H9 (cell line): ENCODE data around the gene NR2C1. TPM values are rescaled to one million over a fixed set of nuclear protein-coding genes. Genes with fewer than 3 reads are reported as not detected.

Experiments used
- DNase-seq: peaks from one replicate; pipeline ENCODE4 v3.0.0-alpha.2; 2017
- H2AFZ ChIP-seq: one replicate; pipeline ENCODE4 v1.6.1; 2013; ENCODE audit warnings: mild to moderate bottlenecking, low read length, control low read depth, moderate library complexity
- H2AK5ac ChIP-seq: 2 replicates; pipeline ENCODE4 v1.6.1; 2013; ENCODE audit warnings: low read length, control low read depth, mixed read lengths; ENCODE audit not compliant: insufficient read length
- H2BK120ac ChIP-seq: one replicate; pipeline ENCODE4 v1.6.1; 2013; ENCODE audit warnings: low read depth, mild to moderate bottlenecking, low read length, control low read depth, inconsistent platforms; ENCODE audit not compliant: poor library complexity, severe bottlenecking
- H2BK12ac ChIP-seq: 2 replicates; pipeline ENCODE4 v1.6.1; 2013; ENCODE audit warnings: low read length, control low read depth, mixed read lengths, low read depth; ENCODE audit not compliant: insufficient read length
- H2BK15ac ChIP-seq: 2 replicates; pipeline ENCODE4 v1.6.1; 2013; ENCODE audit warnings: low read depth, low read length, control low read depth
- H2BK20ac ChIP-seq: one replicate; pipeline ENCODE4 v1.6.1; 2013; ENCODE audit warnings: low read depth, mild to moderate bottlenecking, low read length, control low read depth, inconsistent platforms; ENCODE audit not compliant: poor library complexity, severe bottlenecking
- H2BK5ac ChIP-seq: 2 replicates; pipeline ENCODE4 v1.6.1; 2013; ENCODE audit warnings: low read length, control low read depth, mixed read lengths; ENCODE audit not compliant: insufficient read length
- H3K14ac ChIP-seq: 2 replicates; pipeline ENCODE4 v1.6.1; 2013; ENCODE audit warnings: low read length, control low read depth; ENCODE audit not compliant: insufficient read depth
- H3K18ac ChIP-seq: 2 replicates; pipeline ENCODE4 v1.6.1; 2013; ENCODE audit warnings: low read depth, mild to moderate bottlenecking, mixed read lengths, low read length, control low read depth; ENCODE audit not compliant: insufficient read length
- H3K23ac ChIP-seq: 2 replicates; pipeline ENCODE4 v1.6.1; 2013; ENCODE audit warnings: low read length, control low read depth, mixed read lengths, low read depth; ENCODE audit not compliant: insufficient read length
- H3K23me2 ChIP-seq: 2 replicates; pipeline ENCODE4 v1.6.1; 2013; ENCODE audit warnings: low read depth, mild to moderate bottlenecking, mixed read lengths, low read length, control low read depth; ENCODE audit not compliant: insufficient read length, poor library complexity, severe bottlenecking
- H3K27ac ChIP-seq: 2 replicates; pipeline ENCODE4 v1.5.1; 2013; ENCODE audit warnings: low read length, control low read depth, mixed read lengths, low read depth; ENCODE audit not compliant: insufficient read length
- H3K27me3 ChIP-seq: 2 replicates; pipeline ENCODE4 v1.6.1; 2013; ENCODE audit warnings: low read length, control low read depth, inconsistent platforms; ENCODE audit not compliant: insufficient read depth
- H3K4ac ChIP-seq: 2 replicates; pipeline ENCODE4 v1.6.1; 2013; ENCODE audit warnings: low read depth, mild to moderate bottlenecking, control low read depth, inconsistent platforms, low read length, moderate library complexity
- H3K4me1 ChIP-seq: 2 replicates; pipeline ENCODE4 v1.6.1; 2013; ENCODE audit warnings: low read length, control low read depth, inconsistent platforms; ENCODE audit not compliant: insufficient read depth
- H3K4me2 ChIP-seq: 2 replicates; pipeline ENCODE4 v1.6.1; 2013; ENCODE audit warnings: low read length, control low read depth, mixed read lengths; ENCODE audit not compliant: insufficient read length, insufficient read depth
- H3K56ac ChIP-seq: 2 replicates; pipeline ENCODE4 v1.6.1; 2013; ENCODE audit warnings: low read depth, mild to moderate bottlenecking, mixed read lengths, low read length, control low read depth; ENCODE audit not compliant: insufficient read length
- H3K79me1 ChIP-seq: 2 replicates; pipeline ENCODE4 v1.6.1; 2013; ENCODE audit warnings: low read depth, mild to moderate bottlenecking, moderate library complexity, low read length, control low read depth, inconsistent platforms; ENCODE audit not compliant: insufficient read depth, poor library complexity, severe bottlenecking
- H3K79me2 ChIP-seq: 2 replicates; pipeline ENCODE4 v1.6.1; 2013; ENCODE audit warnings: low read length, control low read depth, inconsistent platforms; ENCODE audit not compliant: insufficient read depth
- H3K9ac ChIP-seq: 2 replicates; pipeline ENCODE4 v1.6.1; 2013; ENCODE audit warnings: low read length, control low read depth, mixed read lengths; ENCODE audit not compliant: insufficient read length; ENCODE audit errors: extremely low read depth
- H3K9me3 ChIP-seq: one replicate; pipeline ENCODE4 v1.6.1; 2013; ENCODE audit warnings: low read depth, low read length, inconsistent platforms; ENCODE audit not compliant: control insufficient read depth
- H3T11ph ChIP-seq: one replicate; pipeline ENCODE4 v1.6.1; 2013; ENCODE audit warnings: mild to moderate bottlenecking, low read length, control low read depth, inconsistent platforms
- H4K20me1 ChIP-seq: one replicate; pipeline ENCODE4 v1.6.1; 2013; ENCODE audit not compliant: control insufficient read depth, insufficient read length, insufficient read depth
- H4K5ac ChIP-seq: 2 replicates; pipeline ENCODE4 v1.6.1; 2013; ENCODE audit warnings: low read depth, mild to moderate bottlenecking, mixed read lengths, low read length, control low read depth; ENCODE audit not compliant: insufficient read length
- H4K8ac ChIP-seq: replicated peaks from 2 replicates; pipeline ENCODE4 v1.6.1; 2013; ENCODE audit warnings: low read length, control low read depth, mixed read lengths, low read depth; ENCODE audit not compliant: insufficient read length
- H4K91ac ChIP-seq: 2 replicates; pipeline ENCODE4 v1.6.1; 2013; ENCODE audit warnings: low read depth, mild to moderate bottlenecking, moderate library complexity, mixed read lengths, low read length, control low read depth; ENCODE audit not compliant: insufficient read length
- H3K27ac Mint-ChIP-seq, 3 experiments: 2 replicates in 2 of 3; 3 replicates in 1 of 3; pipeline ENCODE4 v1.8.0; 2020 to 2021; ENCODE audit warnings: mixed read lengths in 3 of 3, mild to moderate bottlenecking in 1 of 3, moderate library complexity in 1 of 3
- H3K27me3 Mint-ChIP-seq: 2 replicates; pipeline ENCODE4 v1.8.0; 2021; ENCODE audit warnings: low read depth, mild to moderate bottlenecking, moderate library complexity, mixed read lengths
- H3K36me3 Mint-ChIP-seq, 3 experiments: 2 replicates in 2 of 3; 3 replicates in 1 of 3; pipeline ENCODE4 v1.8.0; 2020 to 2021; ENCODE audit warnings: low read depth in 3 of 3, mixed read lengths in 3 of 3; ENCODE audit not compliant: insufficient read depth in 1 of 3
- H3K4me1 Mint-ChIP-seq, 2 experiments: 2 replicates each; pipeline ENCODE4 v1.8.0; 2020; ENCODE audit warnings: mixed read lengths in 2 of 2
- H3K4me3 Mint-ChIP-seq, 2 experiments: 2 replicates in 1 of 2; 3 replicates in 1 of 2; pipeline ENCODE4 v1.8.0; 2020 to 2021; ENCODE audit warnings: mild to moderate bottlenecking in 2 of 2, mixed read lengths in 2 of 2, moderate library complexity in 1 of 2
- H3K9me3 Mint-ChIP-seq, 2 experiments: 2 replicates in 1 of 2; 3 replicates in 1 of 2; pipeline ENCODE4 v1.8.0; 2020; ENCODE audit warnings: mild to moderate bottlenecking in 2 of 2, mixed read lengths in 2 of 2, moderate library complexity in 1 of 2
- CTCF ChIP-seq: fragments of 200-600 bp; sonication (generic); conservative IDR thresholded peaks from 3 replicates; pipeline ENCODE4 v1.8.0; 2021; ENCODE audit warnings: antibody characterized with exemption, mild to moderate bottlenecking
- total RNA-seq: library from RNA; stranded (reverse); gene quantifications from 2 replicates; pipeline ENCODE4 v1.2.1, GENCODE V29; 2021

The NR2C1 gene
- total RNA-seq, 1 experiment from 2014 or later = 47.0 TPM

GRCh38 chr12:95014554-95014953, 58.9 kb downstream of the NR2C1 start:
- H3K27ac Mint-ChIP-seq = no peak overlapping the region
- DNase-seq = no peak
- H3K4me1 Mint-ChIP-seq = no peaks in the 10 kb centered on the region
- H3T11ph ChIP-seq = no peak overlapping the region
- H3K27me3 ChIP-seq = no peaks in the 10 kb centered on the region
- H3K27ac ChIP-seq = no peak overlapping the region
- H2AFZ ChIP-seq = no peak overlapping the region
- H2BK20ac ChIP-seq = no peak overlapping the region
- H3K4me1 ChIP-seq = no peaks in the 10 kb centered on the region
- no peak overlapping the region for H3K56ac ChIP-seq
- 0 out of 7 replicates have a peak, but pooled peaks cover 0 to 2% (median 0%) of the 10 kb centered on the region in 3 experiments for H3K36me3 Mint-ChIP-seq
- H2BK120ac ChIP-seq = no peak overlapping the region
- no peak overlapping the region for H3K4me2 ChIP-seq
- peaks cover 0 to 4% of the 10 kb centered on the region in 2 experiments; a peak in 1 of 5 replicates for H3K9me3 Mint-ChIP-seq
- no peak overlapping the region for H3K4me3 Mint-ChIP-seq
- no peaks in the 10 kb centered on the region for H3K27me3 Mint-ChIP-seq
- H3K79me1 ChIP-seq = no peaks in the 10 kb centered on the region
- no peak for TF ChIP-seq CTCF
- H3K4ac ChIP-seq = no peak overlapping the region
- H3K9me3 ChIP-seq = no peaks in the 10 kb centered on the region
- no peak overlapping the region for H3K23ac ChIP-seq
- no peak overlapping the region for H2BK12ac ChIP-seq
- H3K23me2 ChIP-seq = no peaks in the 10 kb centered on the region
- no peaks in the 10 kb centered on the region for H4K20me1 ChIP-seq
- H4K91ac ChIP-seq = no peak overlapping the region
- no peak overlapping the region for H3K9ac ChIP-seq
- H2AK5ac ChIP-seq = no peak overlapping the region
- no peaks in the 10 kb centered on the region for H3K79me2 ChIP-seq
- no peak overlapping the region for H2BK15ac ChIP-seq
- no peak overlapping the region for H3K14ac ChIP-seq
- H4K5ac ChIP-seq = no peak overlapping the region
- no peak overlapping the region for H4K8ac ChIP-seq
- no peak overlapping the region for H3K18ac ChIP-seq
- no peak overlapping the region for H2BK5ac ChIP-seq
